B cell (primary cell): ENCODE results near the gene ROMO1. TPM values are rescaled to one million over a fixed set of nuclear protein-coding genes. Genes with fewer than 3 reads are reported as not detected.

Experiments
- ATAC-seq: fragments of 200-7000 bp; cut with Tn5 transposase; one replicate; pipeline ENCODE4 v1.10.0; 2021; ENCODE audit warnings: low read depth, mild to moderate bottlenecking, moderate number of reproducible peaks, moderate library complexity
- CTCF ChIA-PET: fragments of 350-600 bp; sonication (Branson Sonifier 250); formaldehyde crosslinking; loops from one replicate; lab custom pipeline; 2021; ENCODE audit warnings: antibody characterized with exemption, inconsistent platforms; lab: Charles Lee
- POLR2A ChIA-PET: fragments of 350-600 bp; sonication (Branson Sonifier 250); formaldehyde crosslinking; loops from one replicate; lab custom pipeline; 2021; ENCODE audit warnings: antibody characterized with exemption; lab: Charles Lee
- DNase-seq: peaks from one replicate; pipeline ENCODE4 v3.0.0; 2013
- H2AFZ ChIP-seq: 2 replicates; pipeline ENCODE4 v1.6.1; 2012; ENCODE audit warnings: mild to moderate bottlenecking, low read depth, low read length; ENCODE audit not compliant: insufficient read depth, poor library complexity, severe bottlenecking
- H3K27ac ChIP-seq, 2 donors: 1 replicate in 1 of 2; 2 replicates in 1 of 2; pipeline ENCODE4 v1.5.1; 2012 to 2013; ENCODE audit warnings: low read length in 2 of 2, mild to moderate bottlenecking in 2 of 2, moderate library complexity in 1 of 2
- H3K27me3 ChIP-seq, 4 experiments: fragments of 200-600 bp in 1 of 4; sonication (generic) in 1 of 4; replicated peaks in 1 of 4; 1 replicate in 2 of 4; 2 replicates in 2 of 4; pipeline versions ENCODE4 v1.6.1 to v1.7.0; 2013 to 2016; ENCODE audit warnings: low read length in 3 of 4, mild to moderate bottlenecking in 2 of 4, mixed read lengths in 1 of 4, moderate library complexity in 1 of 4; ENCODE audit not compliant: insufficient read depth in 4 of 4, control insufficient read depth in 3 of 4; ENCODE audit errors: control extremely low read depth in 1 of 4
- H3K36me3 ChIP-seq, 2 experiments: replicated peaks in 1 of 2; 1 replicate in 1 of 2; 2 replicates in 1 of 2; pipeline versions ENCODE4 v1.6.1 to v1.7.1; 2013; ENCODE audit warnings: low read length in 1 of 2; ENCODE audit not compliant: insufficient read depth in 2 of 2, control insufficient read depth in 1 of 2; ENCODE audit errors: control extremely low read depth in 1 of 2, extremely low read depth in 1 of 2
- H3K4me1 ChIP-seq, 2 donors: fragments of 200-600 bp in 1 of 2; sonication (generic) in 1 of 2; 1 replicate in 1 of 2; 2 replicates in 1 of 2; pipeline versions ENCODE4 v1.5.1 to v1.6.1; 2013 to 2017; ENCODE audit warnings: low read length in 2 of 2; ENCODE audit not compliant: control insufficient read depth in 2 of 2, insufficient read depth in 2 of 2
- H3K4me2 ChIP-seq: replicated peaks from 2 replicates; pipeline ENCODE3; 2012; ENCODE audit warnings: mild to moderate bottlenecking, low read depth, low read length; ENCODE audit not compliant: poor library complexity, severe bottlenecking
- H3K4me3 ChIP-seq, 5 experiments: fragments of 200-600 bp in 1 of 5; sonication (generic) in 1 of 5; 1 replicate in 3 of 5; 2 replicates in 2 of 5; pipeline versions ENCODE4 v1.5.1 to v1.7.0; 2011 to 2016; ENCODE audit warnings: low read length in 4 of 5, mild to moderate bottlenecking in 4 of 5, low read depth in 2 of 5, control low read depth in 1 of 5, moderate library complexity in 1 of 5; ENCODE audit not compliant: insufficient read depth in 1 of 5; ENCODE audit errors: control extremely low read depth in 1 of 5, extremely low read depth in 1 of 5
- H3K79me2 ChIP-seq: fragments of 200-600 bp; sonication (generic); one replicate; pipeline ENCODE4 v1.6.0; 2016; ENCODE audit warnings: low read length; ENCODE audit not compliant: control insufficient read depth, insufficient read depth
- H3K9ac ChIP-seq: fragments of 200-600 bp; sonication (generic); 2 replicates; pipeline ENCODE4 v1.6.1; 2017; ENCODE audit warnings: mild to moderate bottlenecking, low read length, moderate library complexity
- H3K9me3 ChIP-seq, 3 donors: one replicate each; pipeline versions ENCODE4 v1.6.1 to v1.7.1; 2013; ENCODE audit warnings: low read length in 2 of 3; ENCODE audit not compliant: control insufficient read depth in 2 of 3, insufficient read depth in 1 of 3; ENCODE audit errors: control extremely low read depth in 1 of 3
- H4K20me1 ChIP-seq: 2 replicates; pipeline ENCODE4 v1.6.0; 2012; ENCODE audit warnings: mild to moderate bottlenecking, low read length; ENCODE audit not compliant: insufficient read depth, control insufficient read depth, poor library complexity, severe bottlenecking
- H3K27ac Mint-ChIP-seq: one replicate; pipeline ENCODE4 v1.8.0; 2021; ENCODE audit warnings: mixed read lengths
- H3K27me3 Mint-ChIP-seq: one replicate; pipeline ENCODE4 v1.8.0; 2021; ENCODE audit warnings: mixed read lengths
- H3K4me1 Mint-ChIP-seq: one replicate; pipeline ENCODE4 v1.8.0; 2021; ENCODE audit warnings: mixed read lengths
- H3K4me3 Mint-ChIP-seq: one replicate; pipeline ENCODE4 v1.8.0; 2021; ENCODE audit warnings: mixed read lengths
- H3K9me3 Mint-ChIP-seq: one replicate; pipeline ENCODE4 v1.8.0; 2022; ENCODE audit warnings: mixed read lengths; ENCODE audit not compliant: insufficient read depth
- EZH2 ChIP-seq: IDR thresholded peaks from 2 replicates; pipeline ENCODE4 v1.6.1; 2012; ENCODE audit warnings: borderline replicate concordance, low read depth, mild to moderate bottlenecking, moderate library complexity, low read length; ENCODE audit not compliant: insufficient read depth, poor library complexity, severe bottlenecking
- WGBS: methylation state at CpG from one replicate; pipeline ENCODE4 v1.1.5; 2013; ENCODE audit warnings: missing lambda C conversion rate; ENCODE audit not compliant: insufficient coverage; 5-methylcytosine and 5-hydroxymethylcytosine counted together
- intact Hi-C: fragments of 100-400 bp; cut with micrococcal nuclease; formaldehyde crosslinking; loops from one replicate; pipeline ENCODE4 v1.10.0; 2022
- polyA plus RNA-seq: library from polyadenylated mRNA; depleted of rRNA; stranded (reverse); fragments of >200 nt; gene quantifications from 2 replicates; pipeline ENCODE4 v1.2.3, GENCODE V29; 2012
- total RNA-seq, 2 donors: library from RNA; stranded (reverse); fragments of 120-200 nt in 1 of 2; gene quantifications; 1 replicate in 1 of 2; 2 replicates in 1 of 2; pipeline versions ENCODE4 v1.2.3 to v1.2.4, GENCODE V29; 2013 to 2022
- TF ChIP-seq, protein P1 (sequence below): fragments of 200-600 bp; IDR thresholded peaks from one replicate; pipeline ENCODE4 v1.8.0; 2022; ENCODE audit warnings: antibody characterized with exemption, mild to moderate bottlenecking

Gene ROMO1
- total and polyA plus RNA-seq, 2 donors (not counting 1 experiment from before 2014, with no cell fraction given): 38.1 to 145 TPM

DNA sequence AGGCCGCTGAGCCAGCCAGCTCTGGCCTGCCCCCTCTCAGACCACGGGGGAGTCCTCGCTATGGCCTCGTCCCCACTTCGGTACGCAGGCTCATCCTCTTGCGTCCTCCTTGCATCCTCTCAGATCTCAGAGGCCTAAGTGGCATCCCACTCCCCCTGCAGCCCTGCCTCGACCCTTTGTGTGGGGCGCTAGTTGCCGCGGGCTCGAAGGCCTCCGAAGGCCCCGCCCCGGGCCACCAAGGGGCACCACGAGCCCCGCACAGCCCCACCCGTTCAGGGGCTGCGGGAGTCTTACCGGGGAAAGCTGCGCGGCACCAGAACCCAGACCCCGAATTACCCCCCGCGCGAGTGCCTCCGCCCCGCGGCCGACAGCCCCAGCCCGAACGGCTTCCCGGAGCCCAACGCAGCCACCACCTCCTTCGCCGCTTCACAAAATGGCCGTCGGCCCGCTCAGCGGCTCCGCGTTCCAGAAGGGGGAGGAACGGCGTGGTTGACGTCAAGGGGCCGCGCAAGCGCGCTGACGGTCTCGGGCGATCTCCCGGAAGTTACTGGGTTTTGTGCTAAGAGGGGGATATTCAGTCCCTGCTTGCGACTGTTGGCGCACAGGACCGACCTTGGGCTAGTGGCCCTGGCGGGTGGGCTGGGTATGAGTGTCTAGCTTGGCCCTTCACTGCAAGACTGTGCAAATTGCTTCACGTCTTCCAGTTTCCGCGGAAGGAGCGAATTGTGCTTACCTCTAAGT lies 34.6 kb upstream of the ROMO1 start, which contains the start of the genes CPNE1 and RBM12:
TSS of gene CPNE1 (minus strand) at position 435 of the 741 bp plus-strand sequence. CDS start 31,977 bp downstream, outside the sequence.
TSS of gene RBM12 (minus strand) at position 435 of the 741 bp plus-strand sequence. CDS start 9,578 bp downstream, outside the sequence.
- Histone ChIP-seq H3K4me2 (peak within 1 kb of the TSS; percentile 84), H3K27ac (peak within 1 kb of the TSS; percentile 96 to 97), H3K79me2 (peaks cover 53% of the 10 kb centered on the region), H3K9ac (peak within 1 kb of the TSS; percentile 90), H3K4me1 (peaks cover 39 to 42% of the 10 kb centered on the region in 2 donors), H3K36me3 (peaks cover 0 to 10% of the 10 kb centered on the region in 2 experiments), H3K27me3 (no peaks in the 10 kb centered on the region), H4K20me1 (peaks cover 5% of the 10 kb centered on the region), H3K4me3 (peak within 1 kb of the TSS; percentile 76 to 98 (median 90)), H2AFZ (peak within 1 kb of the TSS; percentile 92), H3K9me3 (no peaks in the 10 kb centered on the region)
- no peaks in the 10 kb centered on the region for H3K27me3 Mint-ChIP-seq
- CTCF ChIA-PET: interaction anchor here (0.6 to 1.8 kb wide), 5 partner anchors 25 to 219 kb away, joined by 3 to 6 read pairs (median 4); partner anchors contain the start of gene SPAG4
- 0% methylated on average over 59 of the region's 61 CpGs for WGBS
- ATAC-seq: peak; percentile 77
- peak; percentile 96 for DNase-seq
- peak within 1 kb of the TSS; percentile 100 for H3K27ac Mint-ChIP-seq
- peak within 1 kb of the TSS; percentile 92 for H3K4me3 Mint-ChIP-seq
- H3K9me3 Mint-ChIP-seq: no peaks in the 10 kb centered on the region
- POLR2A ChIA-PET: interaction anchor here (0.8 to 3.7 kb wide), 10 partner anchors 19 to 289 kb away, joined by 3 to 38 read pairs (median 4); partner anchors contain the start of genes ERGIC3, NFS1, PHF20 and RBM39
- no peak for TF ChIP-seq EZH2
- TF ChIP-seq, protein P1, sequence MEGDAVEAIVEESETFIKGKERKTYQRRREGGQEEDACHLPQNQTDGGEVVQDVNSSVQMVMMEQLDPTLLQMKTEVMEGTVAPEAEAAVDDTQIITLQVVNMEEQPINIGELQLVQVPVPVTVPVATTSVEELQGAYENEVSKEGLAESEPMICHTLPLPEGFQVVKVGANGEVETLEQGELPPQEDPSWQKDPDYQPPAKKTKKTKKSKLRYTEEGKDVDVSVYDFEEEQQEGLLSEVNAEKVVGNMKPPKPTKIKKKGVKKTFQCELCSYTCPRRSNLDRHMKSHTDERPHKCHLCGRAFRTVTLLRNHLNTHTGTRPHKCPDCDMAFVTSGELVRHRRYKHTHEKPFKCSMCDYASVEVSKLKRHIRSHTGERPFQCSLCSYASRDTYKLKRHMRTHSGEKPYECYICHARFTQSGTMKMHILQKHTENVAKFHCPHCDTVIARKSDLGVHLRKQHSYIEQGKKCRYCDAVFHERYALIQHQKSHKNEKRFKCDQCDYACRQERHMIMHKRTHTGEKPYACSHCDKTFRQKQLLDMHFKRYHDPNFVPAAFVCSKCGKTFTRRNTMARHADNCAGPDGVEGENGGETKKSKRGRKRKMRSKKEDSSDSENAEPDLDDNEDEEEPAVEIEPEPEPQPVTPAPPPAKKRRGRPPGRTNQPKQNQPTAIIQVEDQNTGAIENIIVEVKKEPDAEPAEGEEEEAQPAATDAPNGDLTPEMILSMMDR: no peak
- peaks cover 48% of the 10 kb centered on the region for H3K4me1 Mint-ChIP-seq
- intact Hi-C loops: loop anchor here (1.0 to 2.0 kb wide), 6 partner anchors 35 to 290 kb away; partner anchors contain the start of genes ERGIC3, NFS1, RBM39 and ROMO1
